ENCODE measurements around the gene CELA3A.
"Not testable (repeated sequence)": the region's sequence is repeated elsewhere in the genome, so short reads cannot be mapped to it uniquely, and the experiment has no call there.

The CELA3A gene

DNA sequence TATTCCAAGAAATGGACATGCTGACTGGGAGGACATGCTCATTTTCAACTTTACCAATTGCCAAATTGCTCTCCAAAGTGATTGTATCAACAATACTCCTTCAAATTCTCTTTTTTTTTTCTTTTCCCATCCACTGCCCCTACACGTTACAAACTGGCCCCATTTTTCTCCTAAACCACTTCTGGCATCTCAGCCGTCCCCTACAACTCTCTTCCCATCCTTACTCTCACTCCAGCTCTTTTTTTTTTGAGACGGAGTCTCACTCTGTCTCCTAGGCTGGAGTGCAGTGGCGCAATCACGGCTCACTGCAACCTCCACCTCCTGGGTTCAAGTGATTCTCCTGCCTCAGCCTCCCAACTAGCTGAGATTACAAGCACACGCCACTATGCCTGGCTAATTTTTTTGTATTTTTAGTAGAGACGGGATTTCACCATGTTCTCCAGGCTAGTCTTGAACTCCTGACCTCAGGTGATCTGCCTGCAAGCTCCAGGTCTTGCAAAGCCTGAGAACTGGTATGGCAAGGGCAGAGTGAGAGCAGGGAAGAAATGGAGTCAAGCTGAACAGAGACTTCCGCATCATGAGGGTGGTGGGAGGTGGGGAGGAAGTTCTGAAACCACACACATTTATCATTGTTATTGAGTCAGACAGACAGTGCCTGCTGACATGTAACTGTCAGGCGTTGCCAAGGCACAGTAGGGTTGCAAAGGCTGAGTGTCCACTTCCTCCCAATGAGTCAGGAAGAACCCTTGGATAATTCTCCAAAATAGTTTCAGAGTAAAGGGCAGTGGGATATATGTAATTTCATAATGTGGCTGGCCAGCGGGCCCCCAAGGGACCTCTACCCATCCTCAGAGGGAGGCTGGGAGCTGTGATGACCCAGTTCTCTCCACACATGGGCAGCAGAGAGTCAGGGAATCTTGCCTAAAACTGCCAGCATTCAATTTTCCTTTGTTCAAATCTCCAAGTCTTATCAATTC lies 17.4 kb downstream of the CELA3A start:
- peak in 1 of 3 experiments; percentile 45 for DNase-seq (ENCODE audit: low read depth in 2 of 3, low spot score in 2 of 3)

DNA sequence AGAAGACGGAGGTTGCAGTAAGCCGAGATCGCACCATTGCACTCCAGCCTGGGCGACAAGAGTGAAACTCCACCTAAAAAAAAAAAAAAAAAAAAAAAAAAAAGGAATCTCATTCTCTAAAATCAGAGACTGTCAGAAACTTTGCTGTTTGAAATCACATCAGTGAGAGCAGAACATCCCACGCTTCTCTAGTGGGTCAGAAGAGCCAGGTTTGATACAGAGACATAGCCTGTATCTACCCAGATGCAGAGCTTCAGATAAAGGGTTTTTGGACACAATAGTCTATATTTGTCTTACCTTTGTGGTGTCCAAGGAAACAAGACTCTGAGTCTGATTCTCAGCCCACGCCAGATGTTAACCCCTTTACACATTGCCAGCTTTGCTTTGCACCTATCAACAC lies 19.6 kb downstream of the CELA3A start:
- DNase-seq (ENCODE audit: low read depth in 2 of 3, low spot score in 2 of 3) = no peak

DNA sequence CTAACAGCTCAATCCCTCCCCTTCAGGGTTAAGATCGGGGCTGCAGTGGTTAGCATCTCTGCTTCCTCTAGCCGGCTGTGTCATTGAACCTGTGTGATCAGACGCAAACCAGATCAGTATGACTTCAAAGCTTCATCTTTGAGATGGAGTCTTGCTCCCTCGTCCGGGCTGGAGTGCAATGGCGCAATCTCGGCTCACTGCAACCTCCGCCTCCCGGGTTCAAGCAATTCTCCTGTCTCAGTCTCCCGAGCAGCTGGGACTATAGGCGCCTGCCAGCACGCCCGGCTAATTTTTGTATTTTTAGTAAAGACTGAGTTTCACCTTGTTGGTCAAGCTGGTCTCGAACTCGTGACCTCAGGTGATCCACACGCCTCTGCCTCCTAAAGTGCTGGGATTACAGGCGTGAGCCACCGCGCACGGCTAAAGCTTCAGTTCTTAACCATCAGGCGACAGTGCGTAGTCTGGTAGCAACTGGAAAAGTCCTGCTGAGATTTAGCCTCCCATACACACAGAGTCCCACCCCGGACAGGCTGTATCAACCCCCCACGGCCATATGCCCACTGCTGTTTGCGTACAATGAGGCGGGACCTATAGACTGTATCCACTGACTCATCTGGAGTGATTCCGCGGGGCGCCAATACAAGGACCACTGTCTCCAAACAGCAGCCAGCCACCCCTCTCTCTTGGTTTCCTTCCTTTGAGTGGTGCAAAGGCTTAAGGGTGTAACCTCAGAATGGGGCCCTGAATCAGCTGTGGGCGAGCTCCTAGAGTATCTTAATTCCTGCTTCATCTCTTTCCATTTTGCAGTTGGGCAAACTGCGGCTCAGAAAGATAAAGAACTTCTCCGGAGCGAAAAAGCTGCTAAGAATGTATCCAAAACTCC lies 23.3 kb downstream of the CELA3A start:
- peak; percentile 18 to 56 (median 53) for DNase-seq (ENCODE audit: low read depth in 2 of 3, low spot score in 2 of 3)

DNA sequence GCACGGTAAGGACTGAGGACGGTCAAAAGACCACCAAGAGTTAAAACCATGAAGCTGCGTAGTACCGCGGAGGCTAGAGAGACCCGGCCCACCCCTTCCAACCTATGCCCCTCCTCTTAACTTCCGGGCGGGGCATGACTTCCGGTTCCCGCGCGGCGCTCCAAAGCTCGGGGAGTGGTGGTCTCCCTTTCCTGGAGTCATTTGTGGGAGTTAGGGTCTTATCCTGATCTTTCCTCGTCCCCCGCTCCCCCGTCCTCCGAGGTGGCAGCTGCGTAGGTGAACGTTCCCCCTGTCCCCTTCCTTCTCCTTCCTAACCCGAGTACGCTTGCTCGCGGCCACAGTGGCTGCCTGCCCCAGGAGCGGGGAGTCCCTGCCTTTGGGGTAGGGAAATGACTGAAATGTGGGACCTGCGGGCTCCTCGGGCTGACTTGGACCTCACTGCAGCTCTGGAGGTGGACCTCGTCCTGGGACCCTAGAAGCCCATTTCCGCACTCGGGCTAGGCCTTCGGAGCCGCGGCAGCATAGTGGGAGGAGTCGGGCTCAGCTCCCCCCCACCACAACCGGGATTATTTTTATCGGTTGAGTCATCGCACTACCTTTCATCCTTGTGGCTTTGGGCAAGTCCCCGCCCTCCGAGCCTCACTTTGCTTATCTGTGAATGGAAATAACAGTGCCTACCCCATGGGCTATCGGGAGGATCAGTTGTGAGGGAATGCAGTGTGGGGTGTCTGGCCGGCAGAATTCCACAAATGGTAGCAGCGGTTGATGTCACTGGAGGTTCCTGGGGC lies 24.1 kb downstream of the CELA3A start:
- DNase-seq (ENCODE audit: low read depth in 2 of 3, low spot score in 2 of 3) = peak; percentile 60 to 78 (median 76)

DNA sequence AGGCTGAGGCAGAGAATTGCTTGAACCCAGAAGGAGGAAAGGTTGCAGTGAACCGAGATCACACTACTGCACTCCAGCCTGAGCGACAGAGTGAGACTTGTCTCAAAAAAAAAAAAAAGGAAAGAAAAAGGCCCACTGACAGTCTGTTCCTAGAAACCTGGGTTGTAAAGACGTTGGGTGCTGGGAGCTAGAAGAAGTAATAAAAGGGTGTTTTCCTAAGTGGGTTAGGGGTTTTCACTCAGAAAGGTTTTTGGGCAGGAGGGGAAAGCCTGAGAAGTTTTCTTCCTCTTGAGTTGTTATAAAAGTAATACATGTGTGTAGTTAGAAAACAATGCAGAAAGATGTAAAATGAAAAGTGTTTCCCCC lies 25.4 kb downstream of the CELA3A start:
- no peak for DNase-seq (ENCODE audit: low read depth in 2 of 3, low spot score in 2 of 3)

DNA sequence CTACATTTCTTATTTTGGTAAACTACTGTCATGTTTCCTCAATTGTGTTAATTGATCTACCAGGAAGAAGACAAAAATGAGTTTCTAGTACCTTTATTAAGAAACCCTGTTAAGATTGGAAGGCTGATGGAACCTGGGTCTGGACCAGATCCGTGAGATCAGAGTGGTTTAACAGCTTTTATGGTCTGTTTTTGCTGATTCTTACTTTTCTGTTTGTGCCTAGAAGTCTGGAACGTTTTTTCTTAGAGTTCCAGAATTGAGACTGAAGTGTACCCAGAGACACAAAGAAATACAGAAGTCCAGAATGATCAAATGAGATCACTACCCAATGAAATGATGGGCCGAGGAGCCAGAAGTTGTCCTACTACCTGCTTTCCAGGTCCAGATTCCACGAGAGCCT lies 28.6 kb downstream of the CELA3A start:
- no peak for DNase-seq (ENCODE audit: low read depth in 2 of 3, low spot score in 2 of 3)

DNA sequence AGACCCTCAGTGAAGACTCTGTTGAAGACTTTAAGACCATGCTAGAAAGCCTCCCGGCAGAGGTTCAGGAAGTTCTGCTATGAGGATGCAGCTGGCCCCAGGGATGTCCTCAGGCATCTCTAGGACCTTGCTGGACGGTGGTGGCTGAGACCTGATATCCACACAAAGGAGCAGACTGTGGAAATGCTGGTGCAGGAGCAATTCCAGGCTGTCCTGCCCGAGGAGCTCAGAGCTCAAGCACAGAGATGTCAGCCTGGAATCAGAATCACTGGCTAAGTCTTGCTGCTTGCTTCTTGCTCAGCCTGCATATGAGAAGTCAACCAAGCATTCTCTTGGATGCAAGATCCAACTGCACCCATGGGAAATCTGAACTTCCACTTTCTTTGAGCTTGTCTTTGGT lies 29.0 kb downstream of the CELA3A start:
- DNase-seq (ENCODE audit: low read depth in 2 of 3, low spot score in 2 of 3) = no peak

DNA sequence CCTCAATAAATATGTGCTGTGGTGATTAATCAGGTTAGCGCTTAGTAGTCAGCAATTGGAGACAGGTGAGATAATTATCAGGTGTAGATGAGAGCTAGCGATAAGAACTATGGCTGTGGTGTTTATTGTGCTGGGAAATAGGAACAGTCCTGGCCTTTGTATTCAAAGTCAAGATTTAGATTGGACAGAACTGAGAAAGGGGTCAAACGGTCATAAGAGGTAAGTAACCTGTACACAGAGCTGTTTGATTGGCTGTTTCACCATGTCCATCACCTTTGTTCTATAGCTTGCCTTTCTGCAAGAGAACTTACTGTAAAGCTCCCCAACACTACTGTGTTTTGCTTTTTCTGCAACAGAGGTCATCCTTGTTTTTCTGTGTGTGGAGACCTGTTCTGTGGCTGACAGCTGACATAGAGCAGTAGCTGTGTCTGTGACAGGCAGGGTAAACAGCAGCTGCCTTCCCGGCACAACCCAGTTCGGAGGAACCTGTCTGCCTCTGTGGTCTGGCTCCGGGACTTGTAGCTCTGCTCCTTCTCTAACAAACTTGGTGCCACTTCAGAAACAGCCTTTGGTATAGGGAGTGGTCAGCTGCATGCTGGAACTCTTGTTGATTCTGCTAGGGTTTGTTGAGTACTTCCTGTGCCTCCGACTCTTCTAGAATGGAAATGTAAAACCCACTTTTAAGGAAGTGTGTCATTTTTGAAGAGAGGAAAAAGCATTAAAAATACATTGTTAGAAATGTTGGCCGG lies 29.9 kb downstream of the CELA3A start:
- DNase-seq (ENCODE audit: low read depth in 2 of 3, low spot score in 2 of 3) = no peak

DNA sequence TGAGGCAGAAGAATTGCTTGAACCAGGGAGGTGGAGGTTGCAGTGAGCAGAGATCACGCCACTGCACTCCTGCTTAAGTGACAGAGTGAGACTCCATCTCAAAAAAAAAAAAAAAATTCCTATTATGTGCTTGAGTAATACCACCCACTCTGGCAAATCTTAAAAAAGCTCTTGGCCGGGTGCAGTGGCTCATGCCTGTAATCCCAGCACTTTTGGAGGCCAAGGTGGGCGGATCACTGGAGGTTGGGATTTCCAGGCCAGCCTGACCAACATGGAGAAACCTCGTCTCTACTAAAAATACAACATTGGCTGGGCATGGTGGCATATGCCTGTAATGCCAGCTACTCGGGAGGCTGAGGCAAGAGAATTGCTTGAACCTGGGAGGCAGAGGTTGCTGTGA lies 33.4 kb downstream of the CELA3A start:
- DNase-seq (ENCODE audit: low read depth in 2 of 3, low spot score in 2 of 3) = not testable (repeated sequence)

DNA sequence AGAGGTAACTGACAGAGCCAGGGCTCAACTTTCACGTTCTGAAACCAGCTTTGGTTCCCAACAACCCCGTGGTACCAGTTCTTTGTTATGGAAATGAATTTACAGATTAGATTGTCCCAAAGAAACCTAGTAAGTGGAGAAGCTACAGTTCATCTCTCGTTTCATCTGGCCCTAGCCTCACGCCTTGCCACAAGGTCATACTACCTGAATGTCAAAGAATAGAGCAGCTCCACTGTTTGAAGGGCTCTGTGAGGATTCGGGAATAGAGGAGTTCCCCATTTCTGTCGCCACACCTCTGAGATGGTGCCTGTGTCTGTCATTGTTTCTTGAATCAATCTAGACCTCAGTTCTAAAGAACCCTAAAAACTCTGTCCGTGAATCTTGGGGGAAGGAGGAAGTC lies 36.1 kb downstream of the CELA3A start:
- no peak for DNase-seq (ENCODE audit: low read depth in 2 of 3, low spot score in 2 of 3)

DNA sequence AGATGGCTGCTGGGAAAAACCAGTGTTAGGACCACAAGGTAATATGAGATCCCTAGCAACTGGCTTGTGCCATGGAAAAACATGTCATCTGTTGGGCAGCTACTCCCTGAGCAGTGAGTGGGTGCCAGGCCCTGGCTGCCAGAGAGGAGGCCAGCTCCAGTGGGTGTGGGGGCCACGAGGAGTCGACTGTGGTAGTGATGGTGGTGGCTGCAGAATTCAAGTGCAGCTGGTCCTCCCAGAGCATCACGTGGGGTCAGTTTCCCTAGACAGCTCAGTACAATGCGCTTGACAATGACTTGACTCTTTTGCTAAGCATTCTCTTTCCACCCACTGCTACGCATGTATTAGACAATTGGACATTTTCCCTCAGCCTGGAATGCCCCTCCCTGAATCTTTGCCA lies 36.6 kb downstream of the CELA3A start:
- no peak for DNase-seq (ENCODE audit: low read depth in 2 of 3, low spot score in 2 of 3)

DNA sequence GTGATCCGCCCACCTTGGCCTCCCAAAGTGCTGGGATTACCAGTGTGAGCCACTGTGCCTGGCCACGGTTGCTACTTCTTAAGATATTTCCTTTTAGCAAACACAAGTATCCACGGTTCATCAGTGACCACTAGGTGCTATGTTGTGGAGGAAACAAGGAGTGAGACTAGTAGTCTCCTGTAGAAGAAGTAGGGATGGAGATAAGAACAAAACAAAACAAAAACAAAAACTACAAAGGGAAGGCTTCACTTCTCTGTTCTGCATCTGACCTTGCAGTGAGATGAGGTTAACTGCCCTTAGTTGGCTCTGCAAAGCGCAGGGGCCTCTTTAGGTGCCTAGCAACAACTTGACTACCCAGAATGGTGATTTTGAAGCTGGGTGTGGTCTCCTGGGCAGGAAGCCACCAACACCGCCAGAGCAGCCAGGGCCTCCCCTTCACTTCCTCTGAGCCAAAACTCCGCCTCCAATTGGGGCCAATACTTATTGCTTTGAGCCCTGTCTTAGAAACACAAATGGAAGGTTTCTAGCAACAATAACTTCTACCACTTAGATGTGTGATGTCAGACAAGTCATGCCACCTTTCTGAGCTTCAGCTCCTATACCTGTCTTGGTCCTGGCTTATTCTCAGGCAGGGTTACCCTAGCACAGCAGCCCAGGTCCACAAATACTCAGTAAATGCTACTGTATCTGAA lies 38.3 kb downstream of the CELA3A start:
- peak in 2 of 3 experiments; percentile 69 to 71 for DNase-seq (ENCODE audit: low read depth in 2 of 3, low spot score in 2 of 3)

DNA sequence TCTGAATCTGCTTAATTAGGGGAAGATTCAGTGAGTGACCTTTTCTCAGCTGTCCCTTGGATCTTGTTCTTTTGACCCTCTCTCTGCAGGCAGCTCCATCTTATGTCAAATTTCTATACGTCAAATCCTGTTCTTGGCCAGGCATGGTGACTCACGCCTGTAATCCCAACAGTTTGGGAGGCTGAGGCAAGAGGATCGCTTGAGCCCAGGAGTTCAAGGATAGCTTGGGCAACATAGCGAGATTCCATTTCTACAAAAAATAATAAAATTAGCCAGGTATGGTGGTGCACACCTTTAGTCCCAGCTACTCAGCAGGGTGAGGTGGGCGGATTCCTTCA lies 38.8 kb downstream of the CELA3A start:
- no peak for DNase-seq (ENCODE audit: low read depth in 2 of 3, low spot score in 2 of 3)

DNA sequence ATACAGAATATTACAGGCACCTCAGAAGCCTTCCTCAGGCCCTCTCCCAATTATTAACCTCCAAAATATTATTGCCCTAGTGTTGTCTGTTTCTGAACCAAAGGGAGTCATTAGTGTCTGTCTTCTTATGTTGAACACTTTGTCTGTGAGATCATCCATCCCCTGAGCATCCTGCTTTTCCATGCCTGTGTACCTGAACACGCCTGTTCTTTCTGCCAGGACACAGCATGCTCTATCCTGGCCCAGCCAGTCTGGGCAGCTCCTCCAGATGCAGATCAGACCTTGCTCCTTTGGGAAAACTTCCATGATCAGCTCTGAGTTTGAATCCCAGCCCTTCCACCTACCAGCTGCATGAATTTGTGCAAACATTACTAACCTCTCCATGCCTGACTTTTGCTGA lies 40.0 kb downstream of the CELA3A start:
- DNase-seq (ENCODE audit: low read depth in 2 of 3, low spot score in 2 of 3) = no peak

DNA sequence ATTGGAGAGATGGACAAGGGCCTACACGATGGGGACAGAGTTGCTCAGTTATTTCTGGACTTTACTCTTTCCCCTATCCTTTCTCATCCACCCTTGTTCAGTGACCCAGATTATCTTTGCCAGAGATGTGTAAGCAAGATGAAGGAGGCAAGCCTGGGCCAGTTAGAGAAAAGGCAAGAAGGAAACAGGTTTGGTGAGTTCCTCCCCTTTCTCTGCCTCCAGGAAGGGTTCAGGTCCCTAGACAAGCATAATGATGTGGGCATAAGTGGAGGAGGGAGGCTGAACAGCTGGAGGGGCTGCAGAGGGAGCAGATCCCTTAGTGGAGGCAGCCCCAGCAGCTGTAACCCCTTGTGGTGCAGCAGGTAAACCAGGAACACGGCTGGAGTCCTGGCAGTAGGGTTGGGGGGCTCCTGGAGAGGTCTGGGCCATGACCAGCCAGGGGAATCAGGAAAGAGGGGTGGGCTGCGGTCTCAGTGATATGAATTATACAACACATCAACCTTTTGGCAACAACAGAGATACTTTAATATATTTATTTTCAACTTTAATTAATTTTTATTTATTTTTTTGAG lies 41.8 kb downstream of the CELA3A start:
- DNase-seq (ENCODE audit: low read depth in 2 of 3, low spot score in 2 of 3) = no peak

DNA sequence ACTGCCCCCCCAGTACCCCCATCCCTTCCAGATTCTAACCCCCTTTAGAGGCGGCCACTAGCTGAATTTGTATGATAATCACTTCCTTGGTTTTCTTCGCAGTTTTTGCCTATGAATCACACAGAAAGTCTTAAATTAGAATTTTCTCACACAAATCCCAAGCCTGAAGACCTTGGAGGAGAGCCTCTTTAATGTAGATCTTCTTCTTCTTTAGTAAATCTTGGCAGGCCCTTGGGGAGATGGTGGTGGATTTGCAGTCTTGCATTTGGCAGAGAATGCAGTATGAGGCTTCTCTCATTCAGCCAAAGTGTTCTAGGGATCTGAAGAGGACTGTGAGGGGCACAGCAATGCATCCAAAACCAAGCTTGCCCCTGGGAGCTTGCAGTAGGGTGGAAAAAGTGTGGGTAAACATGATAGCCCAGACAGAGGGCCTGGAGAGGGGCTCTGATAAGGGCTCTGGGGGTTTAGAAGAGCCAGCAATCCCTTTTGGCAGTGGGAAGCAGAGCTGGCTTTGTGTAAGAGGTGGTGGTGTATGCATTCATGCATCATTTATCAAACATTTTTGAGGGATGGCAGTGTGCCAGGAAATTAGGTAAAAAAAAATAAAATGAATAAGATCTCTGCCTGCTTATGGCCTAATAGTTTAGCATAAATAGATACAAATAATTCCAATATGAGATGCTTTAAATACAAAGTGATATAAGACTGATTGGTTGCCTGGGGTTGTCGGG lies 43.4 kb downstream of the CELA3A start:
- no peak for DNase-seq (ENCODE audit: low read depth in 2 of 3, low spot score in 2 of 3)

DNA sequence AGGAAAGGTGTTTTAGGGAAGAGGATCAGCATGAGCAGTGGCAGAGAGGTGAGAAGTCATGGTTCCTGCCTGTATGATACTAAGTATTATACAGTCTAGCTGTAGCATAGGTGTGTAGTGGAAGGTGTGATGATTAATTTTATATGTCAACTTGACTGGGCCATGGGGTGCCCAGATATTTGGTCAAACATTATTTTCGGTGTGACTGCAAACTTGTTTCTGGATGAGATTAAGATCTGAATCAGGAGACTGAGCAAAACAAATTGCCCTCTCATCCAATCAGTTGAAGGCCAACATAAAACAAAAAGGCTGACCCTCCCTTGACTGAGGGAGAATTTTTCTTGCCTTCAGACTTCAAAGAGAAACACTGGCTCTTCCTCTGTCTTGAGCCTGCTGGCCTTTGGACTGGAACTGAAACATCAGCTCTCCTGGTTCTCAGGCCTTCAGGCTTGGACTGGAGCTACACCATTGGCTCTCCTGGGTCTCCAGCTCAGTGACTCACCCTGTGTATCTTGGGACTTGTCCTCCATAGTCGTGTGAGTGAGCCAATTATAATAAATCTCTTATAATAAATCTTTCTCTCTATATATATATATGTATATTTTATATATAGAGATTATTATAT lies 44.3 kb downstream of the CELA3A start:
- no peak for DNase-seq (ENCODE audit: low read depth in 2 of 3, low spot score in 2 of 3)

DNA sequence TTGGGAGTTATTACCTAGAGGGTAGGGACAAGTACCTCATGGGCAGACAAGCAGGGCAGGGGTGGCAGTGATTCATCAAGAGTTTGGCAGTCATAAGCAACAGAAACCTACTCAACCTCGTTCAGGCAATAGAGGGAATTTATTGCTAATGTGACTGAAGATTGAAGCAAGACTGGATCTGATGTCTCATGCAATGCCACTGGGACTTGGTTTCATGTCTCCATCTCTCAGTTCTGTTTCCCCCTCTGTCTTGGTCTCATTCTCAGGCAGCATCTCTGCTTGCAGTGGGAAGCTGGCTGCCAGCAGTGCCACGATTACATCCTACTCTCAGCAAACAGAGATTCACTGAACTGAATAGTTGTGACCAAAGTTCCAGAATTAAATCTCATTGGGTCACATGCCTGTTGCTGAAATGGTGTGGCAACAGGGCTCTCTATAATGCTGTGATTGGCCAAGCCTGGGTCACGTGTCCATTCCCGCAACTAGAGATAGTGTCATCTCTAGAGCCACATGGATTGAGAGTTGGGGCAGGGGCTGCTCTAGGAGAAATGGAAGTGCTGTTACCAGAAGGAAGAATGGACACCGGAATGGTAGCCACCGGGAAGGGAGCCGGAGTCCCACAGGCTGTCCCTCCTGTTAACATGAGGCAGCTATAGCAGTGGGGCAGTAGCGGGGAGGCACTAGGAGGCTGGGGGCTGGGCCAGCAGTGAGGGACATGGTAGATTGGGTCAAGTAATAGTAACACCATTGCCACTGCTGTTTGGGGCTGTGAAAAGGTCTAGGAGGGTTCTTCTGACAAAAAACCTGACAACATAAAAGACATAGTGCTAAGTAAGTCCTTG lies 47.1 kb downstream of the CELA3A start:
- DNase-seq (ENCODE audit: low read depth in 2 of 3, low spot score in 2 of 3) = no peak
